Measurements from ENCODE around the gene CYFIP1. TPM values are rescaled to one million over a fixed set of nuclear protein-coding genes. Genes with fewer than 3 reads are reported as not detected.
"Not testable (repeated sequence)": the region's sequence is repeated elsewhere in the genome, so short reads cannot be mapped to it uniquely, and the experiment has no call there.

The CYFIP1 gene
- polyA plus RNA-seq, 1 donor from 2014 or later: 9.3 TPM

- Histone ChIP-seq H3K4me3 (ENCODE audit: low read length) (no peak overlapping the region), H3K27me3 (ENCODE audit: insufficient read depth, low read depth, low read length) (no peaks in the 10 kb centered on the region), H2AFZ (ENCODE audit: low read depth, low read length) (no peak overlapping the region), H3K9ac (ENCODE audit: low read length) (no peak overlapping the region), H3K9me2 (ENCODE audit: insufficient read depth, low read length) (no peaks in the 10 kb centered on the region), H3K4me2 (ENCODE audit: low read length) (no peak overlapping the region), H4K20me1 (ENCODE audit: insufficient read depth) (no peaks in the 10 kb centered on the region), H3K9me3 (ENCODE audit: low read length) (no peaks in the 10 kb centered on the region), H3K27ac (ENCODE audit: low read length) (no peak overlapping the region), H3F3A (ENCODE audit: insufficient read depth, low read length, poor library complexity, severe bottlenecking) (no peaks in the 10 kb centered on the region), H3K36me3 (ENCODE audit: insufficient read depth, low read length) (peaks cover 5% of the 10 kb centered on the region), H3K79me2 (replicated peaks; ENCODE audit: insufficient read depth, low read length) (no peaks in the 10 kb centered on the region)
- no peak for TF ChIP-seq TAF1 (IDR thresholded peaks at IDR 0.05; ENCODE audit: low read depth)
- no peak for TF ChIP-seq EP300 (conservative IDR thresholded peaks at IDR 0.05; ENCODE audit: poor library complexity, severe bottlenecking)
Measured at GRCh38 chr15:23013681-23014080, 33.5 kb upstream of the CYFIP1 start.

GRCh38 chr15:23012616-23013015 lies 32.4 kb upstream of the CYFIP1 start:
- H3K79me2 ChIP-seq (replicated peaks; ENCODE audit: insufficient read depth, low read length); H3K27me3 ChIP-seq (ENCODE audit: insufficient read depth, low read depth, low read length); H3K9me3 ChIP-seq (ENCODE audit: low read length); H3K36me3 ChIP-seq (ENCODE audit: insufficient read depth, low read length); H3K4me2 ChIP-seq (ENCODE audit: low read length); H3K9me2 ChIP-seq (ENCODE audit: insufficient read depth, low read length); H3K4me3 ChIP-seq (ENCODE audit: low read length); H2AFZ ChIP-seq (ENCODE audit: low read depth, low read length); H3K9ac ChIP-seq (ENCODE audit: low read length); H3F3A ChIP-seq (ENCODE audit: insufficient read depth, low read length, poor library complexity, severe bottlenecking); H3K27ac ChIP-seq (ENCODE audit: low read length); H4K20me1 ChIP-seq (ENCODE audit: insufficient read depth): not testable (repeated sequence)

DNA sequence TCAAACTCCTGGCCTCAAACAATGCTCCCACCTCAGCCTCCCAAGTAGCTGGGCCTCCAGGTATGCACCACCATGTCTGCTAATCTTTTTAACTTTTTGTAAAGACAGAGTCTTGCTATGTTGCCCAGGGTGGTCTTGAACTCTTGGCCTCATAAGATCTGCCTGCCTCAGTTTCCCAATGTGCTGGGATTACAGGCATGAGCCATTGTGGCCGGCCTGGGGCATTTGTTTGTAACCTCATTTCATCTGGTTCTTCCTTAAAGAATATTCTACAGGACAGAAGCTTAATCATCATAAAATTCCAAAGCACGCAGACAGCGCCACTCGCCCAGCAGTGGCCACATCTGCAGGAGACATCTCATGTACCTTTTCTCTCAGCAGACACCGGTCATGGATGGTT lies 23.6 kb upstream of the CYFIP1 start:
- no peaks in the 10 kb centered on the region for H3K9me2 ChIP-seq (ENCODE audit: insufficient read depth, low read length)
- no peaks in the 10 kb centered on the region for H3K79me2 ChIP-seq (replicated peaks; ENCODE audit: insufficient read depth, low read length)
- H3K27me3 ChIP-seq (ENCODE audit: insufficient read depth, low read depth, low read length): no peaks in the 10 kb centered on the region
- H3K4me2 ChIP-seq (ENCODE audit: low read length): no peak overlapping the region
- no peaks in the 10 kb centered on the region for H3F3A ChIP-seq (ENCODE audit: insufficient read depth, low read length, poor library complexity, severe bottlenecking)
- TF ChIP-seq RAD21 (conservative IDR thresholded peaks at IDR 0.05): no peak
- no peak for TF ChIP-seq MXI1 (conservative IDR thresholded peaks at IDR 0.05; ENCODE audit: poor library complexity, severe bottlenecking)
- no peak for TF ChIP-seq CTCF (IDR thresholded peaks at IDR 0.05; ENCODE audit: poor library complexity, severe bottlenecking)
- no peak for TF ChIP-seq SMC3 (conservative IDR thresholded peaks at IDR 0.05; ENCODE audit: poor library complexity)
- TF ChIP-seq POLR2AphosphoS5 (IDR thresholded peaks at IDR 0.05): no peak
- no peak for TF ChIP-seq EZH2 (IDR thresholded peaks at IDR 0.05; ENCODE audit: borderline replicate concordance, insufficient read depth, low read length, poor library complexity, severe bottlenecking)
- no peak for TF ChIP-seq TAF1 (IDR thresholded peaks at IDR 0.05; ENCODE audit: low read depth)
- TF ChIP-seq EP300 (conservative IDR thresholded peaks at IDR 0.05; ENCODE audit: poor library complexity, severe bottlenecking): no peak
- TF ChIP-seq REST (IDR thresholded peaks at IDR 0.05; ENCODE audit: borderline replicate concordance): no peak
- H3K27ac ChIP-seq (ENCODE audit: low read length): no peak overlapping the region
- H4K20me1 ChIP-seq (ENCODE audit: insufficient read depth): no peaks in the 10 kb centered on the region
- no peaks in the 10 kb centered on the region for H3K9me3 ChIP-seq (ENCODE audit: low read length)
- H3K4me3 ChIP-seq (ENCODE audit: low read length): no peak overlapping the region
- peaks cover 7% of the 10 kb centered on the region for H3K36me3 ChIP-seq (ENCODE audit: insufficient read depth, low read length)
- H3K9ac ChIP-seq (ENCODE audit: low read length): no peak overlapping the region
- no peak overlapping the region for H2AFZ ChIP-seq (ENCODE audit: low read depth, low read length)

Measured in neural cell (in vitro differentiated cells).